NCI-H146 treated with DMSO at 0.1 percent for 48 hours (cell line): ENCODE results near the gene RMDN3.

Experiments used
- DNase-seq: peaks from one replicate; lab custom pipeline; 2025; ENCODE audit not compliant: unreplicated experiment; lab: John Stamatoyannopoulos, UW

RMDN3 gene

DNA sequence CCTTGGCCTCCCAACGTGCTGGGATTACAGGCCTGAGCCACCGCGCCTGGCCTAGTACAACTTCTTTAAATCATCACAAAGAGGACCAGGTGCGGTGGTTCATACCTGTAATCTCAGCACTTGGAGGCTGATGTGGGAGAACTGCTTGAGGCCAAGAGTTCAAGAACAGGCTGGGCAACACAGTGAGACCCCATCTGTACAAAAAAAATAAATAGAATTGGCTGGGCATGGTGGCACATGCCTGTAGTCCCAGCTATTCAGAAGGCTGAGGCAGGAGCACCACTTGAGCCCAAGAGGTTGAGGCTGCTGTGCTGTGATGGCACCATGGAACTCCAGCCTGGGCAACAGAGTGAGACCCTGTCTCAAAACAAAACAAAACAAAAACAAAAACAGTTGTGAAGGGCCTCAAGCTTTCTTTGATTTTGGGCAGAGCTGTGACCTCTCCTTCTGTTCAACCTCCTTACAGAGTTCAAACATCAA is 5.9 kb downstream of the RMDN3 start:
- DNase-seq = no peak

DNA sequence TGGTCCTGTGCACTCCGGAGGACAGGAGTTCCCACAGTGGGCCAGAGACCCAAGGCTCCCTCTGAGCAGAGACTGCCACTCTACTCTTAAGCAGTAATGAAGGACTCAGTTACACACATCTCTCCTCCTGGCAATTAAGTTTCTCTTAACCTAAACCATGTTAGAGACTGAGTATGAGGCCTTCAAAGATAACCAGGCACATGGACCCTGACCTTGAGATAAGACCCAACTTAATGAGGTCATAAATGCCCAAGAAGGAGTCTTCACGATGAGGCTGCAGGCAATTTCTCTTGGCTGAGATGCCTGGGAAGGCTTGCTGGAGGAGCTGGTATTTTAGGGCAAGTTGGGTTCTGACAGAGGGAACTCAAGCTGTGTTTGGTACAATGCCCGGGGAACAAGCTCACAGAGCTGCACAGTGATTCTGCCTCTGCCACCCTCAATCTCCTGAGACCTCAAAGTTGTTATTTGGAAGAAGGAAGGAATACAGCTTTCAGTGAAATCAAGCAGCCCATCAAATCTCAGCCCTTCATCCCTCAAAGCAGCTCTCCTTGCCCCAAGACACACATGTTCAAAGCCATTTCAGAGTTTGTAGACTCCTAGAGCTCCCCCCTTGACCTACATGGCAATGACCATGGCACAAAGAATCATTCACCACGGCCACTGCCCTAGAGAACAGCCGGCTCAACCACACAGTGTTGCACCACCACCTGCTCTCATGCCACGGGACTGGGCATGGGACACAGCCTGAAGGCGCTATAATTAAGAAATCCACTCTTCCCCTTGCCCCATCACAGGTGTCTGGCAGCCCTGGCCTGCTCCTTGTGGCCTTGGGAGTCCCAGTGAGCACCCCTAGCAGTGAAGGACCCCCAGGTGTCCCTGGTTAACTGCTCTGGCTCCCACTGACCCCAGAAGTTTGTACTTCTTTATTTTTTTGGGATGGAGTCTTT is 7.1 kb downstream of the RMDN3 start:
- DNase-seq = no peak

DNA sequence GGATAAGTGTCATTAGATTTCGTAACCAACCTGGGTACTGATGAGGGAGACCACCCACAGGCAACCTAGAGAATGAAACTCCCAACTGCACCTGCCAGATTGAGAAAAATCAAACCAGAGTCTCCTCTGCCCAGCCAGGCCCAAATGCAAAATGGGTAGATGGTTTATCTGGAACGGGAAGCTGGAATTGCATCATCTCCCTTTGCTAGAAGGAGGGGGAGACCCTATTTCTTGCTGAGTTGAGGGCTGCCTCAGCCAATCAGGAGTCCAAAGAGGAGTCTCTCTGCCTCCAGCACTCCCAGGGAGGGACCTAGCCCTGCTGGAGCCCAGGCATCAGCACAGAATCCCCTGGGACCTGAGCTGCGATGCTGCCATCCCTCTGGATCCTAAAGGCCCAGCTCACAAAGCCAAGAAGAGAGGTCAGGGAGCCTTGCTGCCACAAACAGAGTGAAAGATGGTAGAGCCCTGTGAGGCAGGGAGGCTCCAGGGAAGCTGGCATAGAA is 8.1 kb downstream of the RMDN3 start:
- no peak for DNase-seq

DNA sequence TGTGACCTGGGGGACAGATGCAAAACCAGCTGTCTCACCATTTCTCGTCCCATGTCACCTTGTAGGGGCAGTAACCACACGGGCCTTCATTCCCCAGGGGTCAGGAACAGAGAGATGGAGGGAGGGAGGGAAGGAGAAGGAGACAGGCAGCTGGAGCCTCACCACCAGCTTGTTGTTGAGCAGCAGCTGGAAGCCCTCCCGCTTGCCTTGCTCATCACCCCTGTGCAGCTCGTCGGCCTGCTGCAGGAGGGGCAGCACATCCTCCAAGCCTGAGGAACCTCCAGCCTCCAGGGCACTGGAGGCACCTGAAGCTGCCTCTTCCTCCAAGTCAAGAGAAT is 10.3 kb downstream of the RMDN3 start:
- no peak for DNase-seq

DNA sequence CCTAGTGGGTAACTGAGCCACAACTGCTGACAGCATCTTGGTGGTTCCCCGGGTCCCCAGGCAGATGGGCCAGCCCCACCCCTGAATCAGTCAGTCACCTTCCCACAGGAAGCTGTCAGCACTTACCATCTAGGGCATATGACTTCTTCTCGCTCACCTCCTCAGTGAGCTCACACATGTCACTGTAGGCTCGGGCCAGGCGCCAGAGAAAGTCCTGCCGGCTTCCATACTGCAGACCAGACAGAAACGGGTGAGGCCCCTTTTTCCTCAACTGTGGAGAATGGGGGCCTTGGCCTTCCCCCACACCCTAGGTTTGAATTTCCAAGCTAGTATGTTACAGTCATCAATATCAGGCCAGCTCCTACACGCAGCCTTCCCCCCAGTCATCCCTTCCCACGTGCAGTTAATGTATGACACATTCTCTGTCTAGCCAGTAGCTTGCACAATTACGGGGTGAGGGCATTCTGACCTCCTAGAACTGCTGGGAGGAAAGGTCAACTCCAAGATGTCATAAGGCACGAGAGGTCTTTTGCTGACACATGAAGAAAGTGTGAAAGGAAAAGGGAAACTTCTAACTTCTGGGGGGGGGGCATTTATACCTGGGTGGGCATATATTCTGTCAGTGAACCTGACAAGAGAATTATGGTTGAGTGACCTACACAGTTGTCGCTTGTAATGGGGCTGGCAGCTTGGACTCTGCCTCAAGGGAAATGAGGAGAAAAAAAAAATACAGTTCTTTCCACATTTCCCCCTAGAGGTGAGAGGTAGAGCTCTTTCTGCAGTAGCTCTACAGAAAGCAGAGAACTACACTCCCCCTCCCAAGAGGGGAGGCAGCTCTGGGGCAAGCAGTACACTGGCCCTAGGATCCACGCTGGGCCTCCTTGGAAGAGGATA is 10.9 kb downstream of the RMDN3 start:
- no peak for DNase-seq

DNA sequence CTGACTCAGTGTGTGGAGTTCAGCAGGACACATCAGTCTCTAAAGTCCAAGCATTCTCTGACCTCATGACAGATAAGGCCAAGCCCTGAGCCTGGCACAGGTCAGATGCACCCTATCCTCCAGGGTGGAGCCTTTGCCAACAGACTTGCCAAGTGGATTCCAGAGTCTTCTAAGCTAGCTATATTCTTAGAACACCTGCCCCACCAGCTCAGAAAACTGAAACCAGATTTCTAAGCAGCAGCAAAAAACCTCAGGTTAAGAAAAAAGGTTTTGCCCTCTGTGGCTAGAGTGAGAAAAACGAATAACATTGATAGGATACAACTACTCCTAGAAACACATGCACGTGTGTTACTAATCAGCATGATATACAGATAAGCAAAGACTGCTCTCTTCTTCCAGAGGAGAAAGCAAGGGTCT is 11.6 kb downstream of the RMDN3 start:
- no peak for DNase-seq

DNA sequence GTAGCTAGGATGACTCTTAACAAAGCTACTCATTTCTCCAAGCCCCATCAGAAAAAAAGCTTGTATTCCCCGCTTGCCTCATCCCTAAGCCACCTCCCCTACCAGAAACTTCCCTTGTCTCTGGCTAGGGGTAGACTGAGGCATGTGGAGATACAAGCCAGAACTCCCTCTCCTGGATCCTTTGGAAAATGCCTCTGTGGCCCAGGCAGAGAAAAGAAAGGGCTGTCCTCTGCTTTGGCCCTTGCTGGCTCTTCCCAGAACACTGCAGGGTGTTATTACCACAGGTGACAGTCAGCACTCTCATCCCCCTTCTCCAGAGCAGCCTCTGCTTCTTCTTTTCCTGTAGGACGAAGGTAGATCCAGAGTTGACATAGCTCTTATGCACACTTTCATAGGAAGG is 15.2 kb downstream of the RMDN3 start:
- DNase-seq = no peak

DNA sequence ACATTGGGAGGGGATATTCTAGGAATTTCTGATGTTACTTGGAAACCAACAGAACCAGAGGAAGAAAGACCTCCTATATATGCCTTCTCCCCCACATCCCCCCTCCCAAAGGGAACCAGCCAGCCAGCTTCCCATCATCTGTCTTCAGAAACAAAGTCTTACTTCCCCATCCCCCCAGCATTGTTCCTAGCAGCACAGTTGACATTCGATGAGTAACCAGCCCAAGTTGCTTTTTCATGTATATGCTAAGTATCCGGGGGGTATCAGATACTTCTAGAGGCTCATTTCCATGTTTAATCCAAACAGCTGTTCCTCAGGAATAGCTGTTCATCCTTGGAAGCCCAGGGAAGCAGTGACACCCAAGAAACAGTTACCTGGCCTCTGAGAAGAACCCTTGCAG is 16.0 kb downstream of the RMDN3 start:
- DNase-seq = no peak

DNA sequence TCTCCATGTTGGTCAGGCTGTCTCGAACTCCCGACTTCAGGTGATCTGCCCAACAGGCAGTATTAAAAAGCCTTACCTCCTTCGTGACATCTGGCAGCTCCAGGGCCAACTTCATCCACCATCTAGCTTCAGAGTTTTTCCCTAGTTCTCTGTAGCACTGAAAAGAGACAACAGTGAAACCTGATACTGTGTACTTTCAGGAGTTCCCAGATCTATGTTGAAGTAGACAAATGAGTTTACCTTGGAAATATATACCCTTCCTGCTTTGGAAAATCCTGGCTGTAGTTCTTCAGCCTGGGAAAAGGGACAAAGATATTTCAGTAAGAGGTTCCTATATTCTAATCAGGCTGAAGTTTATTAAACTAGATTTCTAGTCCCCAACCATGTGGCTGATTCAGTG is 18.0 kb downstream of the RMDN3 start:
- DNase-seq = no peak

DNA sequence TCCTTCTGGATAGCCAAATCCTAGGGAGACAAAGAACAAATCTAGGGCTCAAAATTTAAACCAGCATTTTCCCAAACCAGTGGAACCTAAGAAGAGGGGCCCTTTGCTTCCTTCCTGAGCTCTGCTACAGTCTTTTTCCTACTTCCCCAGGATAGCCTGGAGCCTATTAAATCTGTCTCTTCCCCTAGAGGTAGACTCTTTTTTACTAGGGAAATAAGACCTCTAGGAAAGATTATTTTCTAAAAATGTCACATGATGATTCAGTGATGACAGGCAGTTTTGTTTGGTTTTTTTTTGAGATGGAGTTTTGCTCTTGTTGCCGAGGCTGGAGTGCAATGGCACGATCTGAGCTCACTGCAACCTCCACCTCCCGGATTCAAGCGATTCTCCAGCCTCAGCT is 18.5 kb downstream of the RMDN3 start:
- DNase-seq = no peak

DNA sequence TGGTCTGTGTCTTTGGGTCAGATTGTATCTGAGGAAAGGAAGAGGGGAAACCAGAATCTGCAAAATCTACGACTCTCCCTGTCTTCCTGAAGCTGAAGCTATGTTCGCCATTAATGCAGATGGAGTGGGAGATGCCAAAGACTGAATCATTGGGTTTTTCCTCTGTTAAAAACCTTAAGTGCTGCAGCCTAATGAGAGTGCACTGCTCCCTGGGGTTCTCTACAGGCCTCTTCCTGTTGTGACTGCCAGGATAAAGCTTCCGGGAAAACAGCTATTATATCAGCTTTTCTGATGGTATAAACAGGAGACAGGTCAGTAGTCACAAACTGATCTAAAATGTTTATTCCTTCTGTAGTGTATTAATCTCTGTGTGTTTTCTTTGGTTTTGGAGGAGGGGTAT is 24.0 kb downstream of the RMDN3 start:
- DNase-seq = no peak

DNA sequence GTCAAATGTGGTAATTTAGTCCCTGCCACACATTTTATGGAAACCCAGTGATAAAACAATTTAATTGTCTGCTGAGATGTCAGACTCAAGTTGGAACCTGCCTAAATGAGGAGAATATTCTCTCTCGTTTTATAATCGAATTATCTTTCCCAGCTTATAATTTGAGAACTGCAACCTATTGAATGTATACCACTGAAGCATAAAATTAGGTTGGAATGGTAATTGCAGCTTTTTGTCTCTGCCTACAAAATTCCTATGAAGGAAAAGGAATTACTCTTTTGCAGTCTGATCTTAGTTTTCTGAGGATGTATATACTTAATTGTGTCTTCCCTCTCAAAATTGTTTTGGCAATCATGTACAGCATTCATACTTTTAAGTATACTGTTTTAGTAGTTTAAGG is 31.1 kb downstream of the RMDN3 start:
- DNase-seq = no peak

DNA sequence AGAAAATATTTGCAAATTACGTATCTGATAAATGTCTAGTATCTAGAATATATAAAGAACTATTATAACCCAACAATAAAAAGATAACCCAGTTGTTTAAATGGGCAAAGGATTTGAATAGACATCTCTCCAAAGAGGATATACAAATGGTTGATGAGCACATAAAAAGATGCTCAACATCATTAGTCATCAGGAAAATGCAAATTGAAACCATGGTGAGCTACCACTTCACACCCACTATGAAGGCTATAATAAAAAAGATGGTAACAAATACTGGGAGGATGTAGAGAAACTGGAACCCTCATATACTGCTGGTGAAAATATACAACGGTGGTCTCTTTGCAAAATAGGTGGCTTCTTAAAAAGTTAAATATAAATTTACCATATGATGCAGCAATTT is 32.1 kb downstream of the RMDN3 start:
- DNase-seq = no peak

DNA sequence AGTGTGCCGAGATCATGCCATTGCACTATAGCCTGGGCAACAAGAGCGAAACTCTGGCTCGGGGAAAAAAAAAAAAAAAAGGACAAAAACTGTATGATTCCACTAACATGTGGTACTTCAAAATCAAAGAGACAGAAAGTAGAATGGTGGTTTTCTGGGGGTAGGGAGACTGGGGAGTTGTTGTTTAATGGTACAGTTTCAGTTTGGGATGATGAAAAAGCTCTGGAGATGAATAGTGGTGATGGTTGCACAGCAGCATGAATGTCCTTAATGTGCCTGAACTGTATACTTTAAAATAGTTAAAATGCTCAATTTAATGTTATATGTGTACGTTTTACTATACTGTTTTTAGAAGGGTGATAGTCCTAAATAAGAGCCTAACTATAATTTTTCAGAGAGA is 32.7 kb downstream of the RMDN3 start:
- no peak for DNase-seq

DNA sequence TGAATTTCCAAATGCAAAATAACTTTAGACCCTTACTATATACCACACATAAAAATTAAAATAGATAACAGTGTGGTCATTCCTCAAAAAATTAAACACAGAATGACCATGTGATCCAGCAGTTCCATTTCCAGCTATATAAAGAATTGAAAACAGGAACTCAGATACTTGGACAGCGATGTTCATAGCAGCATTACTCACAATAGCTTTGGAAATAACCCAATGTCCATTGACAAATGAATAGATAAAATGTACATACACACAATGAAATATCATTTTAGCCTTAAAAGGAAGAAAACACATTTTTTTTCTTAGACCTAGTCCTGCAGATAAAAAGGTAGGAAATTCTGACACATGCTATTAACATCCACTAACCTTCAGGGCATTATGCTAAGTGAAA is 33.4 kb downstream of the RMDN3 start:
- DNase-seq = no peak

DNA sequence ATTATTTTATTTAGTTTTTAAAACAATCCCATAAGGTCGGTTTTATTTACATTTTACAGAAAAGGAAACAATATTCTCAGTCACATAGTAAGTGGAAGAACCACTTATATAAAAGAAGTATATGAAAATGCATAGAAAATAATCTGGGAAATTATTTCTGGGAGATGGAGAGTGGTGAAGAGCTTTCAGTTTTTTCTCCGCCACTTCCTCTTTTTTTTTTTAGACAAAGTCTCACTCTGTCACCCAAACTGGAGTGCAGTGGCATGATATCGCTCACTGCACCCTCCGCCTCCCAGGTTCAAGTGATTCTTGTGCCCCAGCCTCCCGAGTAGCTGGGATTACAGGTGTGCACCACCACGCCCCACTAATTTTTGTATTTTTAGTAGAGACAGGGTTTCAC is 38.9 kb downstream of the RMDN3 start:
- no peak for DNase-seq

DNA sequence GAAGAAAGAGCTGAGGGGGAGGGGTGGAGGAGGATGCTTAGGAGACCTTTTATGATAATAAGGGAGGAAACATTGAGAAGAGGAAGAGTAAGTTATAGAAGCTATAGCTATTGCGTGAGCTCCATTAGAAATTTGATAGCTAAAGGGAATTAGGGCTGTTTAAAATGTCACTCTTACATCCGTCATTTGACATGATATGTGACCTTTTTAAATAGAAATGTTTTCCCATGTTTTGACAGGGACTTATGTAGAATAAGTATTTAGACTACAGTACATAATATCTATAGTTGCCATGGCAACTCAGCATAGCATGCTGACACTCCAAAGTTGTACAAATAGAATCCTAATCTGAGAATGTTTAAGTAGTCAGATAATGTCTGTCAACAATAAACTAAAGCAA is 40.9 kb downstream of the RMDN3 start:
- DNase-seq = no peak

DNA sequence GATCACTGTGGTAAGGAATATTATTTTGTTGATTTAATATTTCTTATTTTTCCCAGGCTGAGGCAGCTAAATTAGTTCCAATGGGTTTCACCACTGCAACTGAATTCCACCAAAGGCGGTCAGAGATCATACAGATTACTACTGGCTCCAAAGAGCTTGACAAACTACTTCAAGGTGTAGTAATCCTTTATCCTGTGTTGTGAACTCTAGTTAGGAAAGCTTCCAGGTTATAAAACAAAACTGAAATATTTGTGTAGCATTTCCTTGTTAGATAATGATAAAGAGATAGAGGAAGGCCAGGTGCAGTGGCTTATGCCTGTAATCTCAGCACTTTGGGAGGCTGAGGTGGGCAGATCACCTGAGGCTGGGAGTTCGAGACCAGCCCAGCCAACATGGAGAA is 48.9 kb downstream of the RMDN3 start:
- DNase-seq = no peak

DNA sequence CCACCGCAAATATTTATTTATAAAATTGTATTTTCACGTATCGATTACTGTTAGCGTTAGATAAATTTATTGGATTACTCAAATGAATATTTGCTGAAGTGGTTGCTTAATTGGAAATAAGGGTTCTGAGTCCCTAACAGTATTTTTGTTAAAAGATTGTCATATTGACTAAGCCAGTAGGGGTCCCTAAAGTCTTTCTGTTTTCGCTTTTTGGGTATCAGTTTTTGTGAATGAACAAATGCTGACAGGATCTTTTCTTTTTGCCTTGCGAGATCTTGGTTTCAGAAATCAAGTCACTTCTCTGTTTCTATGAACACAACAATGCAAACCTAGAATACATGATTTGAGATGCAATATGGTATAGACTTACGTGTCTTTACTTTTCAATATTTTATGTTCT is 53.0 kb downstream of the RMDN3 start:
- DNase-seq = no peak

DNA sequence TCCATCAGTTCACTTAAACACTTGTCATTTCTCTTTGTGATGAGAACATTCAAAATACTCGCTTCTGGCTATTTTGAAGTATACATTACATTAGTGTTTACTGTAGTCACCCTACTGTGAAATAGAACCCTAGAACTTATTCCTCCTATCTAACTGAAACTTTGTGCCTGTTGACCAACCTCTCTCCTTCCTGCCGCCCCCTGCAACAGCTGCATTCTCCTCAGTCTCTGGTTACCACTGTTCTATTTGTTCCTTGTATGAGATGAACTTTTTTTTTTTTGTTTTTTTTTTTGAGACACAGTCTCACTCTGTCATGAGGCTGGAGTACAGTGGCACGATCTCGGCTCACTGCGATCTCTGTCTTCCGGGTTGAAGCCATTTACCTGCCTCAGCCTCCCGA is 57.1 kb downstream of the RMDN3 start:
- DNase-seq = no peak

DNA sequence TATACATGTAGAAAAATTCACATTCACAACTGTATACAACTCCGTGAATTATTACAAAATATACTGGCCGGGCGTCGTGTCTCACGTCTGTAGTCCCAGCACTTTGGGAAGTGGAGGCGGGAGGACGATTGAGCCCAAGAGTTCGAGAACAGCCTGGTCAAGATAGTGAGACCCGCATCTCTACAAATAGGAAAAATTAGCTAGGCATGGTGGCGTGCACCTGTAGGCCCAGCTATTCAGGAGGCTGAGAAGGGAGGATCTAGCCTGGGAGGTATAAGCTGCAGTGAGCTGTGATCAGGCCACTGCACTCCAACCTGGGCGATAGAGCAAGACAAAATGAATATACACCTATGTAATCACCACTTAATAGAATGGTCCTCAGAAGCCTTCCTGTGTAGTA is 58.8 kb downstream of the RMDN3 start:
- no peak for DNase-seq

DNA sequence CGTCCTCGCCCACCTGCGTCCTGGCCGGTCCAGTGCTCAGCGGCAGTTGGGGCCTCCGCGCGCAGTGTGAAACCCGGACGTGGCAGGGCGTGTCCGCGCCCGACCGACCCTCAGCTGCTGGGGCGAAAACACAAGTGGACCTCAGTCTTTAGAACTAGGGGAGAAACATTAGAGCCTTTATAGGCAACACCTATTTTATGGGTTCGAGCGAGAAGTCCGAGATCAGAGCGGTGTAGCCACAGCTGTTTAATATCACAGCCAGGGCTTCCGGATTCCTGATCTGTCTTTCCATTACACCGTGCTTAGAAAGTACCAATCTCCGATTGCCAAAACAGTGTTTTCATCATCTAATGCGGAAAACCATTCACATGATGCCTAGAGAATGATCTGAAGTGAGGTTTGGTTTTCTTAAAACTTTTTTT is 59.6 kb downstream of the RMDN3 start:
- DNase-seq = no peak
